DND-41 (cell line): ENCODE results near the gene NOC4L.

Source experiments
- CTCF ChIP-seq: IDR thresholded peaks from 2 replicates; pipeline ENCODE4 v1.5.1; 2012; ENCODE audit warnings: borderline replicate concordance, low read length, moderate library complexity, mild to moderate bottlenecking; ENCODE audit not compliant: poor library complexity, severe bottlenecking; ENCODE audit errors: extremely low read depth
- EZH2 ChIP-seq: IDR thresholded peaks from 3 replicates; pipeline ENCODE4 v1.6.1; 2012; ENCODE audit warnings: borderline replicate concordance, low read depth, mild to moderate bottlenecking, moderate library complexity, low read length, inconsistent platforms; ENCODE audit not compliant: severe bottlenecking

GRCh38 chr12:132150780-132151144, 6.5 kb downstream of the NOC4L start:
- TF ChIP-seq CTCF (no peak), EZH2 (no peak)
